ENCODE data around the gene B4GALT5.
"Not testable (repeated sequence)": the region's sequence is repeated elsewhere in the genome, so short reads cannot be mapped to it uniquely, and the experiment has no call there.

B4GALT5 gene

DNA sequence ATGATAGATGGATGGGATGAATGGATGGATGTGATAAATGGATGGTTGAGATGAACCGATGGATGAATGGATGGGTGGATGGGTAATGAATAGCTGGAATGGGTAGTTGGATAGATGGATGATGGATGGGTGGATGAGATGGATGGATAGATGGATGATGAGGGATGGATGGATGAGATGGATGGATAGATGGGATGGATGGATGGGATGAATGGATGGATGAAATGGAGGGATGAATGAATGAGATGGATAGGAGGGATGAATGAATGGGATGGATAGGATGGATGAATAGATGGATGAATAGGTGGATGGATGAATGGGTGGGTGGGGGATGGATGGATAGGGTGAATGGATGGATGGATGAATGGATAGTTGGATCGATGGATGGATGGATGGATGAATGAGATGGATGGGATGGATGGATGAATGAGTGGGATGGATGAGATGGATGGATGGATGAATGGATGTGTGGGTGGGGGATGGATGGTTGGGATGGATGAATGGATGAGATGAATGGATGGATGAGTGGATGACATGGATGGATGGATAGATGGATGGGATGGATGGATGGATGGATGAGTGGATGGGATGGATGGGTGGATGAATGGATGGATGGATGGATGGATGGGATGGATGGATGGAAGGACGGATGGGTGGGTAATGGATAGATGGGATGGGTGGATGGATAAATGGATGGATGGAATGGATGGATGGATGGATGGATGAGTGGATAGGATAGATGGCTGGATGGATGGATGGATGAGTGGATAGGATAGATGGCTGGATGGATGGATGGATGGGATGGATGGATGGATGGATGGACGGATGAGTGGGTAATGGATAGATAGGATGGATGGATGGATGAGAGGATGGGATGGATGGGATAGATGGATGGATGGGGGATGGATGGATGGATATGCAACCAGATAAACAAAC lies 94.3 kb downstream of the B4GALT5 start:
- no peak for DNase-seq (ENCODE audit: low read depth)
- no peak overlapping the region for H3K4me3 ChIP-seq (replicated peaks; ENCODE audit: low read depth, low read length)
- TF ChIP-seq, protein P1, sequence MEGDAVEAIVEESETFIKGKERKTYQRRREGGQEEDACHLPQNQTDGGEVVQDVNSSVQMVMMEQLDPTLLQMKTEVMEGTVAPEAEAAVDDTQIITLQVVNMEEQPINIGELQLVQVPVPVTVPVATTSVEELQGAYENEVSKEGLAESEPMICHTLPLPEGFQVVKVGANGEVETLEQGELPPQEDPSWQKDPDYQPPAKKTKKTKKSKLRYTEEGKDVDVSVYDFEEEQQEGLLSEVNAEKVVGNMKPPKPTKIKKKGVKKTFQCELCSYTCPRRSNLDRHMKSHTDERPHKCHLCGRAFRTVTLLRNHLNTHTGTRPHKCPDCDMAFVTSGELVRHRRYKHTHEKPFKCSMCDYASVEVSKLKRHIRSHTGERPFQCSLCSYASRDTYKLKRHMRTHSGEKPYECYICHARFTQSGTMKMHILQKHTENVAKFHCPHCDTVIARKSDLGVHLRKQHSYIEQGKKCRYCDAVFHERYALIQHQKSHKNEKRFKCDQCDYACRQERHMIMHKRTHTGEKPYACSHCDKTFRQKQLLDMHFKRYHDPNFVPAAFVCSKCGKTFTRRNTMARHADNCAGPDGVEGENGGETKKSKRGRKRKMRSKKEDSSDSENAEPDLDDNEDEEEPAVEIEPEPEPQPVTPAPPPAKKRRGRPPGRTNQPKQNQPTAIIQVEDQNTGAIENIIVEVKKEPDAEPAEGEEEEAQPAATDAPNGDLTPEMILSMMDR (IDR thresholded peaks at IDR 0.05; ENCODE audit: low read length, missing control alignments): no peak

- no peak for DNase-seq (ENCODE audit: low read depth)
- TF ChIP-seq, protein P1 (IDR thresholded peaks at IDR 0.05; ENCODE audit: low read length, missing control alignments): no peak
- no peak overlapping the region for H3K4me3 ChIP-seq (replicated peaks; ENCODE audit: low read depth, low read length)
These were observed 95.4 kb downstream of the B4GALT5 start for GRCh38 chr20:49618289-49618688.

GRCh38 chr20:49617394-49617793 lies 96.3 kb downstream of the B4GALT5 start:
- not testable (repeated sequence) for DNase-seq (ENCODE audit: low read depth)

DNA sequence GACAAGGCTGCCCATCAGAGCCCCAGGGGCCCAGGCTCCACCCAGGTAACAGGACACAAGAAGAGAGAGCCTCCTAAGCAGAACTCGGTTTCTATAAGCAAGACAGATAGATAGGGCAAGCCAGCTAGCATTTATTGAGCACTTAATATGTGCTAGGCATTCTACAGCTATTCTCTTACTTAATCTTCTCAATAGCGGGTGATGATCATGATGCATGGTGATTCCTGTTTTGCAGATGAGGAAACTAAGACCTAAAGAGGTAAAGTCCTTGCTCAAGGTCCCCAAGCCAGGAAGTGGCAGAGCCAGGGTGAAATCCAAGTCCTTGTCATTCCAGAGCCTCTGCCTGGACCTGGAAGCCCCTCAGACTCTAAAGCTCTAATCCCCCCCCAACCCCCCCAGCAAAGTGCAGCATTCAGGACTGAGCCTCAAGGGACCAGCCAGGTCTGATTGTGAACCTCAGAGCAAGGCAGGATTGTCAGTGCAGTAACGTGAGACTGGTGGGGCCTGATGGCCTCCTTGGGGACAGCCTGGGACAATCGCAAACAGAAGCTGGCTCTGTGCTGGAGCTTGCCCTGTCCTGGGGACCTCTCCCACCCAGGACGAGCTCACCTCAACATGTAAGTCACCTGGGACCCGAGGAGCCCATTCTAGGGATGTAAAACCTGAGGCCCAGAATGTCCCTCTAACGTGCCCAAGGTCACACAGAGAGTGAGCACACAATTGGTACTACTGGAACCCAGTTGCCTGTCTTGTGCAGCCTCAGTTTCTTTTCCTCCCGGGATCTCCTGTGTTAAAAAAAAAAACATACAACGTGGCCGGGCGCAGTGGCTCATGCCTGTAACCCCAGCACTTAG lies 97.3 kb downstream of the B4GALT5 start:
- H3K4me3 ChIP-seq (replicated peaks; ENCODE audit: low read depth, low read length): no peak overlapping the region
- TF ChIP-seq, protein P1 (IDR thresholded peaks at IDR 0.05; ENCODE audit: low read length, missing control alignments): no peak

More at GRCh38 chr20:49617394-49617793, 96.3 kb downstream of the B4GALT5 start:
- H3K4me3 ChIP-seq (replicated peaks; ENCODE audit: low read depth, low read length): not testable (repeated sequence)

GRCh38 chr20:49615401-49616153 lies 98.1 kb downstream of the B4GALT5 start:
- no peak for DNase-seq (ENCODE audit: low read depth)
- H3K4me3 ChIP-seq (replicated peaks; ENCODE audit: low read depth, low read length): no peak overlapping the region
- TF ChIP-seq, protein P1 (IDR thresholded peaks at IDR 0.05; ENCODE audit: low read length, missing control alignments): no peak

More for the DNA sequence above, 97.3 kb downstream of the B4GALT5 start:
- DNase-seq (ENCODE audit: low read depth): no peak

- DNase-seq (ENCODE audit: low read depth); H3K4me3 ChIP-seq (replicated peaks; ENCODE audit: low read depth, low read length): not testable (repeated sequence)
These were observed 98.7 kb downstream of the B4GALT5 start for GRCh38 chr20:49615051-49615400.

DNA sequence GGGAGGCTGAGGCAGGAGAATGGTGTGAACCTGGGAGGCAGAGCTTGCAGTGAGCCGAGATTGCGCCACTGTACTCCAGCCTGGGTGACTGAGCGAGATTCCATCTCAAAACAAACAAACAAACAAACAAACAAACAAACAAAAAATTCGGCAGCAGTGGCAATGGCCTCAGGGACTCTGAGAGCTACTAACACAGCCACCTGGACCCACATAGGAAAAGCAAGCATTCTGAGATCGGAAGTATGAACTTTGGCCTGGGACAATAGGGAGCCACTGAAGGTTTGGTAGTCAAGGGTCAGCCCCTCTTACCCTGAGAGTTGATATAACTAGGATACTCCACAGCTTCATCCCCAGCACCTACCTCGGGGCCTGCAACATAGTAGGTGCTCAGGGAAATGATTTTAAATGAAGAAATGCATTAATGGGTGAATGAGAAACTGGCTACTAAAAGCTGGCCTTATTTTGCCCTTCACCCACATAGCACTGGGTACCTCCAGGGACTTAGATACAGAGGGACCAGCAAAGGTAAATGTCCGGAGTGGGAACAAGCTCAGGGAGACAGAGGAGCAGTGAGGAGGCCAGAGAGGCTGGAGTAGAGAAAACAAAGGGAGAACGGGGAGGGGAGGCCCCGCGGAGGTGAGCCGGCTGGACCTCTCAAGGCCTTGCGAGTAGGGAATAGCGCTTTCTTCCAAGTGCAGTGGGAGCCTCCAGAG lies 99.2 kb downstream of the B4GALT5 start:
- no peak overlapping the region for H3K4me3 ChIP-seq (replicated peaks; ENCODE audit: low read depth, low read length)
- TF ChIP-seq, protein P1 (IDR thresholded peaks at IDR 0.05; ENCODE audit: low read length, missing control alignments): no peak
- no peak for DNase-seq (ENCODE audit: low read depth)
